ENCODE data around the gene HSPB2. TPM values are rescaled to one million over a fixed set of nuclear protein-coding genes. Genes with fewer than 3 reads are reported as not detected.

Gene HSPB2
- total RNA-seq = 0.23 and 1.2 TPM in 2 replicates

DNA sequence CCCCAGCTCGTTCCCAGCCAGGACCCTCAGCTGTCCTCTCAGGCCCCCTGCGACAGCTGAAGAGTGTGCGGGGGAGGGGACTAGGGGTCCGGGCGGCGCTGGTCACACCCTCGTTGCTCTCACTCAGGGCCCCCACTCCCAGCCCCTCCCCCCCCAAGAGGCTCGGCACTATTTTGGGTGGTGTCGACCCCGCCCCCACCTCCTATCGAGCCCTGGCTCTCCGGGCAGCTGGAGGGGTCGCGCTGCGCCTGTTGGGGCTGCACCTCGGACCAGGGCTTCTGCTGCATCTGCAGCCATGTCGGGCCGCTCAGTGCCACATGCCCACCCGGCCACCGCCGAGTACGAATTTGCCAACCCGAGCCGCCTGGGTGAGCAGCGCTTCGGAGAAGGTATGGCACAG, at the start of gene HSPB2:
Gene HSPB2, plus strand, starts transcription at position 200 of the 400 bp plus-strand sequence. Its CDS starts 96 bp downstream, at position 296.

GRCh38 chr11:111870886-111871692, 41.4 kb upstream of the HSPB2 start, which contains the start of gene ALG9:
TSS of gene ALG9 (minus strand) at chr11:111871581. CDS start at chr11:111871482, 99 bp downstream.

DNA sequence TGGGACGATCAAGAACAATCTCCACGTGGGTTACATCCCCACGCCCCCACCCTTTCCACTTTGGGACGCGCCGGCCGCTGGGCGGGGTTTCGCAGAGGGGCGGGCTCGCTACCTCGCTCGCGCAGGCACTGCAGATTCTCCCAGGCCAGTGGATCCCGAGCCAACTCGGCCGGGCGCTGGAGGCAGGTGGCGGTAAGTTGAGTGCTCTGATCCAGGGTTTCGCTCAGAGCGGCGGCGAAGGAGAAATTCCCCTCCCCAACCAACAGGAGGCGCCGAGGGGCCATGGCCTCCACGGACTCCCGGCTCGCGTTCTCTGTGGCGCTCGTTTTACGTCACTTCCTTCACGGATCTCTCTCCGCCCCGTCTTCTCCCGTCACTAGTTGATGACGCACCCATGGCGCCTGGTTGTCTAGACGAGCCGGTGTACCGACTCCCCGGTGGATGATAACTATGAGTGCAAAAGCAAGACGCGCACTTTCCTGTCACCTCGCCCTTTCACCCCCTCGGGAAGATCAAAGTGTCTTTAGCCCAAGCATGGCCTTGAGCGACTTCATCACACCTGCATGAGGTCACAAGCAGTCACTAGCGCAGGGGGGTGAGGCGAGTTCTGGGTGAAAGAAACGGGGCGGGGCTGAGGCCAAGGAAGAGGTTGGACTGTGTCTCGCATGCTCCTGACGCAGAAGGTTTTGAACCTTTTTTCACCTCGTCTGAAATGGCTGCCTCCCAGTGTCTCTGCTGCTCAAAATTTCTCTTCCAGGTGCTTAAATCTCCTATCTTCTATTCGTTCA, 33.5 kb upstream of the HSPB2 start, which contains the start of the genes CFAP68 and FDXACB1:
Gene CFAP68, plus strand, starts transcription at position 693 of the 788 bp plus-strand sequence. Its CDS starts 20 bp downstream, at position 713.
Gene FDXACB1, minus strand, starts transcription at position 317 of the 788 bp plus-strand sequence. Its CDS starts 33 bp downstream, at position 284.

DNA sequence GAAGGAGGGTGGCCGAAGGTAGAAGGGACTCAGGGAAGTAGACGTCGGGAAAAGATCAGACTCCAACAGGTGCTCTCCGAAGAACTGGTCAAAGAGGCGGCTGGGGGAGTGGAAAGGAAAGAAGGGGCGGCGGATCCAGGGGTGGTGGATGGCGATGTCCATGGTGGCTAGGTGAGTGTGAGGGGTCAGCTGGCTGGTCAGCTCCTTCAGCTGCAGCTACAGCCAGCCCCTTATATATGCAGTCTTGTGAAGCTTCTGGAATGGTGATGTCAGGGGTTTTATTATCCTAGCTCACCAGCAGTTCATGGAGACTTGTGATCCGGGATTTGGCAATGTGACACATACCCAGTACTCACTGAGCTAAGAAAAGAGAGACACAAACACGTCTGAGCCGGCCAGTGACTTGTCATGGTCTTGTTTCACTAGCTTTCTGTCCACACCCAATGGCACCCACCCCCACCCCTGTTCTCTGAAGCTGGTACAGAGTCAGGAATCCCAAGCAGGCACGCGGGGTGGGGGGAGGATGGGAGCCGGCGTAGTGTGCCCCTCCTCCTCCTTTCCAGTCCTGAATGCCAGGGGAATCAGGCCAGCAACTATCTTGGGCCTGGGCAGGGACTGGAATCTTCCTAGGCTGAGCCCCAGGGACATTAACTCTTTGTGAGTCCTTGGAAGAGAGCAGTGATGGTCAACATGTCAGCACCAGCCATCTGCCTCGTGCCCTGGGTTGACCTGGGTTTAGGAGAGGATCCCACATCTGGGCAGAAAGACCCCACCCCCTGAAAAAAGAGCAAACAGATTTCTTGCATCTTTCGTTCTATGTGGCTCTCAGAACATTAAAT, 752 bp upstream of the HSPB2 start, which contains the start of gene CRYAB:
Gene CRYAB, minus strand, starts transcription at position 208 of the 839 bp plus-strand sequence. Its CDS starts 46 bp downstream, at position 162.

GRCh38 chr11:111918390-111919256, 6.1 kb downstream of the HSPB2 start, which contains the start of gene C11orf52:
TSS of gene C11orf52 (plus strand) at chr11:111918913. CDS start at chr11:111918973, 60 bp downstream.

Other genes with a start within 250 kb of the HSPB2 start
- 9.7 and 10.2 TPM in 2 replicates for gene PPP2R1B, start 146.3 kb upstream of the HSPB2 start, total RNA-seq
- 21.2 and 29.3 TPM in 2 replicates for gene ALG9, start 41.2 kb upstream of the HSPB2 start, total RNA-seq
- 0.85 and 1.6 TPM in 2 replicates for gene FDXACB1, start 33.6 kb upstream of the HSPB2 start, total RNA-seq
- 26.3 and 26.5 TPM in 2 replicates for gene CFAP68, start 33.2 kb upstream of the HSPB2 start, total RNA-seq
- gene CRYAB, start 964 bp upstream of the HSPB2 start, total RNA-seq = 44.4 and 88.3 TPM in 2 replicates
- 2.0 TPM in 1 of 2 replicates, not detected in the other for gene C11orf52, start 6.2 kb downstream of the HSPB2 start, total RNA-seq
- 8.9 and 14.1 TPM in 2 replicates for gene DIXDC1, start 24.6 kb downstream of the HSPB2 start, total RNA-seq
- gene DLAT, start 112.7 kb downstream of the HSPB2 start, total RNA-seq = 15.1 and 23.5 TPM in 2 replicates
- gene PIH1D2, start 161.3 kb downstream of the HSPB2 start, total RNA-seq = 2.0 TPM in 1 of 2 replicates, not detected in the other
- 11.1 and 59.2 TPM in 2 replicates for gene NKAPD1, start 161.6 kb downstream of the HSPB2 start, total RNA-seq
- 53.7 and 57.0 TPM in 2 replicates for gene TIMM8B, start 174.0 kb downstream of the HSPB2 start, total RNA-seq
- 77.8 and 92.3 TPM in 2 replicates for gene SDHD, start 174.1 kb downstream of the HSPB2 start, total RNA-seq